GM12872 (cell line): ENCODE measurements around the gene MAFB.

Experiments used
- TF ChIP-seq, protein P1 (sequence below): IDR thresholded peaks from 3 replicates; pipeline ENCODE4 v1.5.1; 2011; ENCODE audit warnings: low read depth, mild to moderate bottlenecking, low read length, moderate library complexity; ENCODE audit not compliant: insufficient read depth

MAFB gene

GRCh38 chr20:40686434-40686882, 2.6 kb downstream of the MAFB start:
- TF ChIP-seq, protein P1, sequence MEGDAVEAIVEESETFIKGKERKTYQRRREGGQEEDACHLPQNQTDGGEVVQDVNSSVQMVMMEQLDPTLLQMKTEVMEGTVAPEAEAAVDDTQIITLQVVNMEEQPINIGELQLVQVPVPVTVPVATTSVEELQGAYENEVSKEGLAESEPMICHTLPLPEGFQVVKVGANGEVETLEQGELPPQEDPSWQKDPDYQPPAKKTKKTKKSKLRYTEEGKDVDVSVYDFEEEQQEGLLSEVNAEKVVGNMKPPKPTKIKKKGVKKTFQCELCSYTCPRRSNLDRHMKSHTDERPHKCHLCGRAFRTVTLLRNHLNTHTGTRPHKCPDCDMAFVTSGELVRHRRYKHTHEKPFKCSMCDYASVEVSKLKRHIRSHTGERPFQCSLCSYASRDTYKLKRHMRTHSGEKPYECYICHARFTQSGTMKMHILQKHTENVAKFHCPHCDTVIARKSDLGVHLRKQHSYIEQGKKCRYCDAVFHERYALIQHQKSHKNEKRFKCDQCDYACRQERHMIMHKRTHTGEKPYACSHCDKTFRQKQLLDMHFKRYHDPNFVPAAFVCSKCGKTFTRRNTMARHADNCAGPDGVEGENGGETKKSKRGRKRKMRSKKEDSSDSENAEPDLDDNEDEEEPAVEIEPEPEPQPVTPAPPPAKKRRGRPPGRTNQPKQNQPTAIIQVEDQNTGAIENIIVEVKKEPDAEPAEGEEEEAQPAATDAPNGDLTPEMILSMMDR: no peak

- TF ChIP-seq, protein P1: no peak
These were observed 3.7 kb downstream of the MAFB start for GRCh38 chr20:40685349-40685748.

DNA sequence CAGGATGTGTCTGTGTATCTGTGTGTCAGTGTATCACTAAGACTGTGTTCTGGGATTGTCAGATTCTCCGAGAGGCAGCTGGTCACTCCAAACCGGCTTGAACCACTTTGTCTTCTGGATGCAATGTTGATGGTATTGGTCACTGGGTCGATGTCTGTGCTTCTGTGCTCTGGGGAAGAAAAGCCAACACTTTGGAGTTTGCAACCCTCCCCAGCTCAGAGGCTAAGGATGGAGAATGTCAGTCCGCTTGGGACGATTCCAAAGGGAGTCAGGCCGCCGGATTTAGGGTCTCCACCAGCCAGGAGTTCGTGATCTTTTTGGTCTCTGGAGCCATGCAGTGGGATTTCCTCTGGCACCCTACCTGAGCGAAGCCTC, 5.2 kb downstream of the MAFB start:
- TF ChIP-seq, protein P1: no peak

- TF ChIP-seq, protein P1: no peak
These were observed 5.7 kb downstream of the MAFB start for GRCh38 chr20:40683221-40683893.

GRCh38 chr20:40682104-40682981, 6.7 kb downstream of the MAFB start:
- TF ChIP-seq, protein P1: no peak

GRCh38 chr20:40681684-40682083, 7.4 kb downstream of the MAFB start:
- TF ChIP-seq, protein P1: no peak

- TF ChIP-seq, protein P1: no peak
These were observed 7.9 kb downstream of the MAFB start for GRCh38 chr20:40681165-40681564.
